ENCODE data around the gene CPNE5.

The CPNE5 gene

DNA sequence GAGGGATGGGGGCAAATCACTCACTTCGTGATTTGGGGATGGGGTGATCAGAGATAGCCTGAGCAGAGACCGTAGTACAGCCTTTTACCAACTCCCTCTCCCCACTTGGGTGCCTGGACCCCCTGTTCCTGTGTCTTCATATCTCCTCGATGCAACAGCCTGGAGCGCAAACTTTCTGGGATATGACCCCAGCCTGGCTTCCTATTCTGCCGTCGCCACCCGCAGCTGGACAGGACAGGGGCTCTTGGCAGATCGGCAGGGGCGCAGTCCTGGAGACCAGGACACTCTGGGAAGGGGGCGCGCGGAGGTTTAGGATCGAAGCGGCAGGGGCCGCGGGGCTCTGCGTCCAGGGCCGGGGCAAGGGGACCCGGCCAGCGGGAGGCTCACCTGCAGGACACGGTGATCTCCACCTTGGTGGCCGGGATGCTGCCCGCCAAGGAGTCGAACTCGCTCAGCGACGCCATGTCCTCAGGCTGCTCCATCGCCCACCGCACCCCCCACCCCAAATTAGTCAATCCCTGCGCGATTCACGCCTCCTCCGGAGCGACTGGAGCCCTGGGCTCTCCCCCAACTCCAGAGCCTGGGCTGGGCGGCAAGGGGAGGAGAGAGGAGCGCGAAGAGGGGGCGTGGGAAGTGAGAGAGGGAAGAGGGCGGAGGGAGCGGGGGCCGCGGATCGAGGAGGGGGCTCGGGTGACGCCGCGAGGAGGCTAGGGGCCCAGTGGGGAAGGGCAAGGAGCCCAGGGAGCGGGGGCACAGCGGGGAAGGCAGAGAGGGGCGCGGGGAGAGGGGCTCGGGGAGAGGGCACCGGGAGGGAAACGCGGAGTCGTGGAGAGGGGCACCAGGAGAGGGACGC lies at the start of gene CPNE5:
Gene CPNE5, minus strand, starts transcription at position 549 of the 853 bp plus-strand sequence. Its CDS starts 67 bp downstream, at position 482.
- in situ Hi-C loops (cut with HindIII; ENCODE audit: low sequenced_read_pairs) = no loop called here

DNA sequence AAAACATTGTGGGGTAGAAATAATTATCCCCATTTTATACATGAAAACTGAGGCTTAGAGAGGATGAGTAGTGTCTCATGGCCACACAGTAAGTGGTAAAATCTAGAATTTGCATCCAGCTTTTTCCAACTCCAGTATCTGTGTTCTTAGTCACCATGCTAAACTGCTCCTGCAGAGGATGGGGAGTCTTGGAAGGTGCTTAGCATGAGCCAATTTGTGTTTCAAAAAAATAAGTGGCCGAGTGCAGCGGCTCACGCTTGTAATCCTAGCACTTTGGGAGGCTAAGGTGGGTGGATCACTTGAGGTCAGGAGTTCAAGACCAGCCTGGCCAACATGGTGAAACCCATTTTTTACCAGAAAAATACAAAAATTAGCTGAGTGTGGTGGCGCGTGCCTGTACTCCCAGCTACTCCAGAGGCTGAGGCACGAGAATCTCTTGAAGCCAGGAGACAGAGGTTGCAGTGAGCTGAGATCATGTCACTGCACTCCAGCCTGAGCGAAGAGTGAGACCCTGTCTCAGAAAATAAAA lies 48.9 kb upstream of the CPNE5 start:
- in situ Hi-C loops (cut with HindIII; ENCODE audit: low sequenced_read_pairs) = no loop called here

DNA sequence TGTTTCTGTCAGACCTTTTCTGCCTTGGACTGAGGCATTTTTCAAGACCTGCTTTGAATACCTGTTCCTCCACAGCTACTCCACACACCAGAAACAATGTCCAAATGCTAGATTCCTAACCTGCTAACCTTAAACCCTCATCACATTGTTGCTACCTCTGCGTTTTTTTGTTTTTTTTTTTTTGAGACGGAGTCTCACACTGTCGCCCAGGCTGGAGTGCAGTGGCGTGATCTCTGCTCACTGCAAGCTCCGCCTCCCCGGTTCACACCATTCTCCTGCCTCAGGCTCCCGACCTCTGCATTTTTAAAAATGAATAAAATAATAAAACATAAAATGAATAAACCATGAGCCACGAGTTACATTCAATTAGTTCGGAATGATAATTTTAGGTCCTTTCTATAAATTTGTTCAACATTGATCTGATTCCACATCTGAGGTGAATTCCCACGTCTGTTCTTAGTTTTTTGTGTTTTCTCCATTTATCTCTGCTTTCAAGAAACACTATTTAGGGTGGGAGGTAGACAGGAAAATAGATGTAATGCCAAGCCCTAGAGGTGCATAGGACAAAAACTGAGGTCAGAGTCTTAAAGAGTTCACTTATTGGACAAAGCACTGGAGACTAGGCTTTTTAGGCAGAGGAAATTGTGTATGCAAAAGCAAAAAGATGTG lies 47.8 kb upstream of the CPNE5 start:
- in situ Hi-C loops (cut with HindIII; ENCODE audit: low sequenced_read_pairs) = no loop called here

DNA sequence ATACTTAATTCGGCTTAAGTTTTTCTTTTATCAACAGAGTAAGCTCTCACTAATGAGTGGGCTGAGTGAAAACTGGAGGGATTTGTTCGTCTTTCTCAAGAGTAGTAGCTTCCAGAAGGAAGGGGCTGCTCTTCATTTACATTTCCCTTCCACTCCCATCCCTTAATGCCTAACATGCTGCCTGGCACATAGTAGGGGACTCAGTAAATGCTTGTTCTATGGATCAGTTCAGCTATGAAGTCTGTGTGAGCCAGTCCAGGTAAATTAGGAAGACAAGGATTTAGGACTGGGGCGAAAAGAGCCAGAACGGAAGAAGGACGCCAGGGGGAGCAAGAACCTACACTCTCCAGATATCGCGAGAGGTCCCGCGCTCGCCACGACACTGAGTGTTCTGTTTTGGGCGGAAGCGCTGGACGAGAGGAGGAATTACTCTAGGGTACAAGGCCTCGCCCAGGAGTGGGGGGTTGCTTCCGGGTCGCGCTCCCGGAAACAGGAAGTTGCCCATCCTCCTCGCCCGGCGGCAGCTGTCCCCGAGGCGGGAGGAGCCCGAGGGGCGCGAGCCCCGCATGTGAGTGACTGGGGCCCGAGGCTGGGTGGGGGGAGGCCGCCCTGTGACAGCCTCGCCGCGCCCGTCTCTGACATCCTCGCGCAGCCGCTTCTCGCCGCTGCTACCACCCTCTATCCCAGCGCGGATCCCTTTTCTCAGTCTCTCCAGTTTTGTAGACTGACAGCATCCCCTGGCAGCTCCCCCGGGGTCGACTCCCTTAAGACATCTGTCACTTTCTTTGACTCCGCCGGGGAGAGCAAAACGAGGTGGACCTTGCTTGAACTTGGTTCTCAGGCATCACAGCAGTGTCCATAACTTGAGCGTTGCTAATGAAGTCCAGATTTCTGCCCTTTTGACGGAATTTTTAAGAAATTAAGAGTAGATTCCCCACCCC lies 46.5 kb upstream of the CPNE5 start, which contains the start of gene C6orf89:
Gene C6orf89, plus strand, starts transcription at position 492 of the 941 bp plus-strand sequence. CDS start 13,493 bp downstream, outside the sequence.
- in situ Hi-C loops (cut with HindIII; ENCODE audit: low sequenced_read_pairs) = no loop called here

DNA sequence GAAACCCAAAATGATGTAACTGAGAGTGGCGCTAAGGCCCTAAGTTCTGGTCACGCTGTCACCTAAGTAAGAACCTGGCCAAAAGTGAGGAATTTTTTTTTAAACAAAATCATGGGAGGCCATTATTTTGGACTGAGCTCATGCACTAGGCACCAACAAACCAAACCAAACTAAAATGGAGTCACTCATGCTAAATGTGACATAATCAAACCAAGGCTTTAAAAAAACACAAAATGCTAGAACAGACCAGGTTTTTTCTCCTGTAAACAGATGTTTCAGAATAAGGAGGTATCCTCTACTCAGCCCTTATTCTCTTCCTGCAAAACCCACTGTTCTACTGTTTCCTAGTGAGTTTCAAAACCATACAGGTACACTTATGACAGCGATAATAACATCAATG lies 45.4 kb upstream of the CPNE5 start:
- in situ Hi-C loops (cut with HindIII; ENCODE audit: low sequenced_read_pairs) = no loop called here

DNA sequence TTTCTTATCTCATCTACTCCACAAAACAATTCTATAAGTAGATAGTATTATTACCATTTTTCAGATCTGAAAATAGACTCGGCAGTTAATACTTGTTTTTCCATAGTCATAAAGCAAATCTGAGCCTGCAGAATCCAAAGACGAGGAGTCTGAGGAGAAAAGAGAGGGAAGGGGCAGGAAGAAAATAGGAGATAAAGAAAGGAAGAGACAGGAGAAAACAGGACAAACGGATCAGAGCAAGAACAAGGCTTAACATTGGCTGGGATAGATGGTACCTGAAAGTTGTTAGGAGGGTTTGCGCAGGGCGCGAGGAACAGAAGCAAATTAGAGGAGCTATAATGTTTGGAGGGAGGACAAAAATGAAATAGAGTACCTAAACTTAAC lies 36.0 kb upstream of the CPNE5 start:
- in situ Hi-C loops (cut with HindIII; ENCODE audit: low sequenced_read_pairs) = no loop called here

DNA sequence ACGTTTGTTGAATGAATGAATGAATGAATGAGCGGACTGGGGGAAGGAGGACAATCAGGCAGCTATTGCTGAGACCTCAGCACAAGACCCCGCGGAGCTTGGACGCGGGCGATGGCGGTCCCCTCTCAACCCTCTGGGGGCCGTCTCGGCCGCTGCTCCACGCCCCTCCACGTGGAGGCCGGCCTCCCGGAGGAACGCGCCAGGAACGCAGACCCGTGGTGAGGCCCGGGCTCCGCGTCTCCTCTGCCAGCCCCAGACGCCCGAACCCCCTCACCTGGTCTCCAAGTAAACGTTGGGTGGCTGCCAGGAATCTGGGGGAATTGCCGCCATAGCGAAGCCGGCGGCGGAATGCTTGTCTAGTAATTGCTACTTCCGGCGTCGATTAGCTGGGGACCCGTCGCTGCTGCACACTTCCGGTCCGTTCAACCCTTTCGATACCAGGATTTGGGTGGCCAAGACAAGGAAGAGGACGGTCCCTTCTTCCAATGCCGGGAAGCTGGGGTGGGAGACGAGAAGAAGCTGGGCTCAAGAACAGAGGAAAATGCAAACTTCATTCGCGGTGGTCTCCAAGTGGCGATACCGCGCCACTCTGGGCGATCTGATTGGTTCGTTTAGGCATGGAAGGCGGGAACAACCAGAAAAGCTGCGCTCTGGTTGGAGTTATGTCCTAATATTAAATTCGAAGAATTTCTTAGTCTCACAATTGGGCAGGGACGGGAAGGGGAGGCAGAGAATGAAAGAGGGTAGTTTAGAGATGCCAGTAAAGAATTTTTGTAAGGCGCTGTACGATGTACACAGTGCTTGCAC lies 35.4 kb upstream of the CPNE5 start, which contains the start of gene PPIL1:
Gene PPIL1, minus strand, starts transcription at position 361 of the 807 bp plus-strand sequence. Its CDS starts 31 bp downstream, at position 330.
- in situ Hi-C loops (cut with HindIII; ENCODE audit: low sequenced_read_pairs) = no loop called here

DNA sequence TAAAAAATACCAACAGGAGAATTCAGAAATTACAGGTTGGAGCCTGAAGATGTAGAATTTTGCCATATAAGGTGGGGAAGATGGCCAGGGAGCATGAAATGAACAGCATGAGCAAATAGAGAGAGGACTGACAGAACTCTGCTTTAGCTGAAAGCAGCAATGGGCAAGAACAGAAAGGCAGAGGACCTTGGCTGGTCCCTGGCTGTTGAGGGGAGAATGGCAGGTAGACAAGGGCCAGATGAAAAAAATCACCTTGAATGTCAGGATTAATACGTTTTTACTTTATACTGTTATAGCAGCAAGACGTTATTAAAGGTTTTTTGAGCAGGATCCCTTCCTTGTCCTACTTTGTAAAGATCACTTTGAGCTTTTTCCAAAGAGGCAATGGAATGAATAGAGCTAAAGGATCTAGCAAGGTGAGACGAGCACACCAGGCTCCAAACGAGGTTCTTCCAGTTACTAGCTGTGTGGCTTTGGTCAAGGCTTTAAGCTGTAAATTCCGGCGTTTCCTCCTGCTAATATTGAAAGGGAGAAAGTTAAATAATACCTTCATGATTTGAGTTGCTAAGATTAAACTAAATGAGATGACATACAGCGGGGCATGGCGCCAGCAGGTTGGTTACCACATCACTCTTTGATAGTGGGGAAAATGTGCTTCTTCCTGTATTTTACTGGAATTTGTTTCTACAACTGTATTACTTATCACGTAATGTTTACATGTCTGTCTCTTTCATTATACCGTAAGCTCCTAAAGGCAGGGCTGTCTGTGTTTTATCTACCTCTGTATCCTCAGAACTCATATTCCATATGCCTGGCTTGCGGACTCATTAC lies 34.6 kb upstream of the CPNE5 start:
- in situ Hi-C loops (cut with HindIII; ENCODE audit: low sequenced_read_pairs) = no loop called here

DNA sequence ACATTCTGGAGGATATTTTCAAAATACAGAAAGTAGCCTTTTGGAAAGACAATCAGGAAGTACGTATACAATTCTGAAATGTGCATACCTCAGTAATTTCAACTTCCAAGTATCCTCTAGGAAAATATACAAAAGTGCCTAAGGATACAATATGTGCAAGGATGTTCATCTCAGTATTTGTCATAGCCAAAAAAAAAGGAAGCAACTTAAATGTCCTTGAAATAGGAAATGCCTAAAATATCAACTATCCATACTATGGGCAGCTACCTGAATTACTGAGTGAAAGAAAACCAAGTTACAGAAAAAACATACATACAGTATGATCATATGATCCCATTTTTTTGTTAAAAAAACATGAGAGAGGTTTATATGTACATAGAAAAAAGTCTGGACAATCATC lies 33.9 kb upstream of the CPNE5 start:
- in situ Hi-C loops (cut with HindIII; ENCODE audit: low sequenced_read_pairs) = no loop called here

DNA sequence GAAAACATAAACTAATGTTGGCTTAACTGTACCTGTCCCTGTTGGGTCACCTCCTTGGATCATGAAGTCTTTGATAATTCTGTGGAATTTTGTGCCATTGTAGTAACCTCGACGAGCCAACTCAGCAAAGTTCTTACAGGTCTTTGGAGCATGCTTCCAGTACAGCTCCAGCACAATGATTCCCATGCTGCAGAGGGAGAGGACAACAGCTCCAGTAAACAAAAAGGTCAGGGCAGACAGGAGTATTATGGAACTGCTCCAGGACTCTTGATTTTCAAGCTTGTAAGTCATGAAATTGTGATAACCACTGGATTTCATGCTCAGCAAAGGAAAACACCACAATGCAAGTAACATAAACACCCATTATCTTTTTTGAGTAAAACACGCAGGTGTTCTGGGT lies 32.4 kb upstream of the CPNE5 start:
- in situ Hi-C loops (cut with HindIII; ENCODE audit: low sequenced_read_pairs) = no loop called here

DNA sequence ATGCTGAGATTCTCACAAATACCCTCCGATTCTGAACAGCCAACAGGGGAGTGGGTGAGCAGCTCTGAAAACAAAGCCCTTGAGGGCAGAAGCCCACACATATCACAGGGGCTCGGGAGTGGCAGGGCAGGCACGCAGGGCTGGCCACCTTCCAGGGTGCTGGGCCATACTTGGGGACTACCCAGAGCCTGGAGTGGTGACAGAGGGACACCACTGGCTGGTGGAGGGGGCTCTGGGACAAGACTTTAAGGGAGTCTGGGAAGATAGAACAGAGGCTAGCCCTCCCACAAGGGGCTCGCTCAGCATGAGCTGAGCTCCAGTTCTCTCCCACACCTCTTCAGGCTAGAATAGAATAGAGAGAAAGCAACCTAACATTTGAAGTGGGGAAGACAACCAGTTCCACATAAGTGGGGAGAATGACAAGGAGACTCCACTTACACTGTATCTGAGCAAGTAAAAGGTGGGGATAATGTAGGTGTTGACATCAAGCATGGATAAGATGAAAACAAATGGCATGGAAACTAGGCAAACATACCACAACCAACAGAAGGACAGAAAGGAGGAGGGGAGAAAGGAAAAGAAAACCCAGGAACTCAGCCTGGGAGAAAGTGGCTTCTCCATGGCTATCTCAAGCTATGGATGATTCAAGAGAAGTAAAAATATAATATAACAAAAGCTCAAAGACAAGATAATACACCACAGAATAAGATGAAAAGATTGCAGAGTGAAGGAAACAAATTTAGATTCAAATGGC lies 28.4 kb upstream of the CPNE5 start:
- in situ Hi-C loops (cut with HindIII; ENCODE audit: low sequenced_read_pairs) = no loop called here

DNA sequence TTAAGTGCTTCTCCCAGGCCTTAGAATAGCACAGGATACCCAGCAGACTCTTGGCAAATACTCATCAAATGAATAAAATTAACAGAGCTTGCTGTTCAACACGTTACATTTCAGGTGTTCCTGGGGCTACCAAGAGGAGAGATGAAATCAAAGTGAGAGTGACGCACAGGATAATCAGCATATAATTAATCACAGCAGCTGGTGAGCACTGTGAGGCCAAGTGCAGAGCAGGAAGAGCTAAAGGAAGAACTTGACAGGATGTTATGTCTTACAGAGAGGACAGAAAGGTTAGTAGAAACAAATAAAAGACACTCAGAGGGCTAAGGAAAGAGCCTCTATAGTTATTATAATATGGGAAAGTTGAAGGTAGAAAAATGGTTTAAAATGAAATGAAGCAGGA lies 26.6 kb upstream of the CPNE5 start:
- in situ Hi-C loops (cut with HindIII; ENCODE audit: low sequenced_read_pairs) = no loop called here

DNA sequence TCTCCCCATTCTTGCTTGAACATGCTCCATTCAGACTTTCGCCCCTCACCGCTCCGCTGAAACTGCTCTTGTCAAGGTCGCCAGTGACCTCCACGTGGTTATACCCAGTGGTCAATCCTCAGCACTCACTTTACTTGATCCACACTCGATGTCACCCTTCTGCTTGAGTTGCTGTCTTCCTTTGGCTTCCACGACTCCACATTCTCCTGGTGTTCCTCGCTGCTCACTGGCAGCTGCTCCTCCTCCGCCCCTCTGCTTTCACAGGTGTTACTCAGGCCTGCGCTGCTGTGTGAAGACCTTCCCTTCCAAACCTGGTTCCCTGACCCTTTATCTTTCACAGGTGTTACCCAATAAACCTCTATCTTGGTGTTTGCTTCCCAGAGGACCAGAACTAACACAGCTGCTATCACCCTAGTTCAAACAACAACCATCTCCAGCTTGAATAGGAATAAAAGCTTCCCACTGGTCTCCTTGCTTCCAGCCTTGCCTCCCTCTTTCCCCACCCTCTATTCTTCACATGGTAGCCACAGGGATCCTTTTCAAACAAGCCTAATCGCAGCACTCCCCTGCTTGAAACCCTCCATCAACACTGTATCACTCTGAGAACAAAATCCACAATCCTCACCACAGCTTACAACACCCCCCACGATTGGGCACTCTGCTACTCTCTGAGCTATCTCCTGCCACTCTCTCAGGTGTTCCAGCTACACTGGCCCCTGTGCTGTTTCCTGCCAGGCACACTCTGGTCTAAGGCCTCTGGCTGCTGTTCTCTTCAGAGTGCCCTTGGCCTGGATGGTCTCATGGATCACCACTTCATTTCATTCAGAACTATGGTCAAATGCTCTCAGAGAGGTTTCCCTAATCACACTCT lies 24.7 kb upstream of the CPNE5 start:
- in situ Hi-C loops (cut with HindIII; ENCODE audit: low sequenced_read_pairs) = no loop called here

DNA sequence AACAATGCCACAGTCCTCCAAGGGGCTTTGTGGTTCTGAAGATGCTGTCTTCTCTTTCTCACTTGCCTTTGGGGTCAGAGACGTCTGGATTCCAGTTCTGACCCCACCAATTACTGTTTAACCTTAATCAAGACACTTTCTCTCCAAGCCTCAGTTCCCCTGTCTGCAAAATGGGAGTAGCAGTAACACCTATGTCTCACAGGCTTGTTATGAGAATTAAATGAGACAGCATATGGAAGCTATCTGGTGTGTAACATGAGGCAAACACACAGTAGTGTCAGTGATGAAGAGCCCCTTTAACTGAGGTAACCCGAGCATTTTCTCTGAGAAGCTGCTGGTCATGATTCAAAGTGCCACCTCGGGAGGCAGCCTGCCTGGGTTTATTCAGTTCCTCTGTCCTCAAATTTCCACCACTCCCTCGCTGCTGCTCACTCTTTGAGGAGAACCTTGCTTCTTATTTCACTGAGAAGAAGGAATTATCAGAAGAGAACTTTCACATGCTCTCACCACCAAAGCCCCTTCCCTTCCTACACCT lies 23.7 kb upstream of the CPNE5 start:
- in situ Hi-C loops (cut with HindIII; ENCODE audit: low sequenced_read_pairs) = no loop called here

DNA sequence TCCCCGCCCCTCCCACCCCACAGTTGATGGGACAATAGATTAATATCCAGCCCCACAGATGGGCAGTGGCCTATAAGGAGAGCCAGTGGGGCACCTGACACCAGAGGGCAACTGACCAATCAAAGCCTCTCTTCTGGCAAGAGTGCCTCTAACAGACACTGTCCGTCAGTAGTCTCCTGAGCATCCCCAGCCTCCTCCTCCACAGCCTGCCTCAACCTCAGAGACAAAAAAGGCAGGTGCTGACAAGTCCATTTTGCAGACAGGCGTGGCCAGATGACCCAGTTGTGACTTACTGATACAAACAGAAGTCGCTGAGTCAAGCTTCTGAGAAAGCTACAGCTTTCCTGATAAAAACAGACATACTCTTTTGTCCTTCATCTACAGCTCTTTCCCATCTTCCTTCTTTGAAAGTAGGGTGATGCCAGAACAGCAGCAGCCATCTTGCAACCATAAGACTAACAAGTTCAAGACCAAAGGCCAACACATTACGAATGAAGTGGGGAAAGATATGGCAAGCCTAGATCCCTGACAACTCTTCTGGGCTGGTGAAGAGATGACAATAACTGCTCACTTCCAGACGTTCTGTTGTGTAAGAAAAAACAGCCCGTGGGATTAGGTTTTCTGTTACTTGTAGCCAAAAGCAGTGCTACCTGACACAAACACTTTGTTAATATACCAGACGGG lies 23.1 kb upstream of the CPNE5 start:
- in situ Hi-C loops (cut with HindIII; ENCODE audit: low sequenced_read_pairs) = no loop called here

DNA sequence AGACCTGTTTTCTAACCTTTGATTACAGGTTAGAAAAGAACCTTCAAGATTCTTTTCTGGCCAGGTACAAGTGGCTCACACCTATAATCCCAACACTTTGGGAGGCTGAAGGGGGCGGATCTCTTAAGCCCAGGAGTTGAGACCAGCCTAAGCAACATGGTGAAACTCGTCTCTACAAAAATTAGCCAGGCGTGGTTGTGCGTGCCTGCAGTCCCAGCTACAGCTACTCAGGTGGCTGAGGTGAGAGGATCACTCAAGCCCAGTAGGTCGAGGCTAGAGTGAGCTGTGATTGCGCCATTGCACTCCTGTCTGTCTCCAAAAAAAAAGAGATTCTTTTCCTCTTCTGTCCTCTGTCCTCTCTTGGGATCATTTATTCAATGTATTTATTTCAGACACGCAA lies 20.9 kb upstream of the CPNE5 start:
- in situ Hi-C loops (cut with HindIII; ENCODE audit: low sequenced_read_pairs) = no loop called here

Data from DLD1 (cell line).